Prostate gland (tissue), 2 donors: ENCODE measurements around the gene RABGAP1.

ENCODE experiments used
- POLR2A ChIP-seq: fragments of 450-650 bp; IDR thresholded peaks from one replicate; pipeline ENCODE4 v1.6.1; 2016; ENCODE audit warnings: antibody characterized with exemption, mild to moderate bottlenecking
- TF ChIP-seq, protein P1 (sequence below), 4 experiments: fragments of 200-600 bp in 2 of 4; fragments of 450-650 bp in 2 of 4; sonication (generic) in 2 of 4; IDR thresholded peaks; 1 replicate in 3 of 4; 2 replicates in 1 of 4; pipeline ENCODE4 v1.5.1; 2016 to 2019; ENCODE audit warnings: antibody characterized with exemption in 4 of 4, mild to moderate bottlenecking in 2 of 4, moderate library complexity in 2 of 4

DNA sequence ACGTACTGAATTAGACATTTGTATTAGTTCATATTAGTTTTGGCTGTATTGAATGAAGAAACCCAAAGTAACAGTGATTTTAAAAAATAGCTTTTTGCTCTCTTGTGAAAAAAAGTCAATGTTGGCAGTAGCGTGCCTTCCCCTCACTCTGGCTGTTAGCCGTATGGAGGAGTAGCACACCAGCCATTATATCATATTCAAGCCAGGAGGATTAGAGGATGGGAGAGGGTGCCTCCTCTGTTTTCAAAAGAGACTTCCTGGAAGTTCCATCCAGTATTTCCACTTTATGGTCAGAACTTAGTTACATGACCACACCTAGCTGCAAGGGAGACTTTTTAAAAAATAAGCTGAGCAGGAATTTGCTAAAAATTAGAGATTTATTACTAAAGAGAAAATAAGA lies 133.8 kb downstream of the RABGAP1 start:
- TF ChIP-seq, protein P1, sequence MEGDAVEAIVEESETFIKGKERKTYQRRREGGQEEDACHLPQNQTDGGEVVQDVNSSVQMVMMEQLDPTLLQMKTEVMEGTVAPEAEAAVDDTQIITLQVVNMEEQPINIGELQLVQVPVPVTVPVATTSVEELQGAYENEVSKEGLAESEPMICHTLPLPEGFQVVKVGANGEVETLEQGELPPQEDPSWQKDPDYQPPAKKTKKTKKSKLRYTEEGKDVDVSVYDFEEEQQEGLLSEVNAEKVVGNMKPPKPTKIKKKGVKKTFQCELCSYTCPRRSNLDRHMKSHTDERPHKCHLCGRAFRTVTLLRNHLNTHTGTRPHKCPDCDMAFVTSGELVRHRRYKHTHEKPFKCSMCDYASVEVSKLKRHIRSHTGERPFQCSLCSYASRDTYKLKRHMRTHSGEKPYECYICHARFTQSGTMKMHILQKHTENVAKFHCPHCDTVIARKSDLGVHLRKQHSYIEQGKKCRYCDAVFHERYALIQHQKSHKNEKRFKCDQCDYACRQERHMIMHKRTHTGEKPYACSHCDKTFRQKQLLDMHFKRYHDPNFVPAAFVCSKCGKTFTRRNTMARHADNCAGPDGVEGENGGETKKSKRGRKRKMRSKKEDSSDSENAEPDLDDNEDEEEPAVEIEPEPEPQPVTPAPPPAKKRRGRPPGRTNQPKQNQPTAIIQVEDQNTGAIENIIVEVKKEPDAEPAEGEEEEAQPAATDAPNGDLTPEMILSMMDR (IDR thresholded peaks at IDR 0.05) = no peak
- TF ChIP-seq POLR2A = no peak
